Hepatocyte (in vitro differentiated cells): Measurements from ENCODE around the gene PDK4.

Source experiments
- EZH2 ChIP-seq: fragments of 200-600 bp; sonication (generic); IDR thresholded peaks from 2 replicates; pipeline ENCODE4 v1.6.1; 2016; ENCODE audit warnings: antibody characterized with exemption, mild to moderate bottlenecking, borderline replicate concordance
- EZH2phosphoT487 ChIP-seq: fragments of 200-600 bp; sonication (generic); IDR thresholded peaks from one replicate; pipeline ENCODE4 v1.6.1; 2018; ENCODE audit warnings: antibody characterized with exemption, mild to moderate bottlenecking, low read depth, moderate library complexity; ENCODE audit not compliant: unreplicated experiment, severe bottlenecking
- TF ChIP-seq, protein P1 (sequence below): fragments of 200-600 bp; sonication (generic); IDR thresholded peaks from 2 replicates; pipeline ENCODE4 v1.5.1; 2016; ENCODE audit warnings: antibody characterized with exemption, mild to moderate bottlenecking; ENCODE audit not compliant: poor library complexity

DNA sequence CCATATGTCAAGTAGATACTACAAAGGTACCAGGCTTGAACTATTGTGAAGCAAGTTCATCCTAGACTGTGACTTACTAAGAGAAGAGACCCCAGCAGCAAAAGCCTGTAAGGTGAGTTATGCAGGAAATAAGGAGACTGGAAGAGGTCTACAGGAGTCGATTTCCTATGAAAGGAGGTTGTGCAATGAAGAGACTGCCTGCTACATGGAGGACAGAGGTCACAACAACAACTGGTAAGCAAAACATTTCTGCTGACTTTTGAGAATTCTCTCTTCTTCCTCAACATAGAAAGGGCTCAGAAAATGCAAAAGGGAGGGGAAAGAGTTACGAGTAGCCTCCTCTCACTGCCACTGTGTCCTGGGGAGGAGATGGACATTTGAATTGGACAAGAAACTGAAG, 42.4 kb downstream of the PDK4 start:
- TF ChIP-seq, protein P1, sequence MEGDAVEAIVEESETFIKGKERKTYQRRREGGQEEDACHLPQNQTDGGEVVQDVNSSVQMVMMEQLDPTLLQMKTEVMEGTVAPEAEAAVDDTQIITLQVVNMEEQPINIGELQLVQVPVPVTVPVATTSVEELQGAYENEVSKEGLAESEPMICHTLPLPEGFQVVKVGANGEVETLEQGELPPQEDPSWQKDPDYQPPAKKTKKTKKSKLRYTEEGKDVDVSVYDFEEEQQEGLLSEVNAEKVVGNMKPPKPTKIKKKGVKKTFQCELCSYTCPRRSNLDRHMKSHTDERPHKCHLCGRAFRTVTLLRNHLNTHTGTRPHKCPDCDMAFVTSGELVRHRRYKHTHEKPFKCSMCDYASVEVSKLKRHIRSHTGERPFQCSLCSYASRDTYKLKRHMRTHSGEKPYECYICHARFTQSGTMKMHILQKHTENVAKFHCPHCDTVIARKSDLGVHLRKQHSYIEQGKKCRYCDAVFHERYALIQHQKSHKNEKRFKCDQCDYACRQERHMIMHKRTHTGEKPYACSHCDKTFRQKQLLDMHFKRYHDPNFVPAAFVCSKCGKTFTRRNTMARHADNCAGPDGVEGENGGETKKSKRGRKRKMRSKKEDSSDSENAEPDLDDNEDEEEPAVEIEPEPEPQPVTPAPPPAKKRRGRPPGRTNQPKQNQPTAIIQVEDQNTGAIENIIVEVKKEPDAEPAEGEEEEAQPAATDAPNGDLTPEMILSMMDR: no peak
- TF ChIP-seq EZH2phosphoT487: no peak
- no peak for TF ChIP-seq EZH2
